Osteoblast (primary cell): ENCODE data around the gene DYSF. TPM values are rescaled to one million over a fixed set of nuclear protein-coding genes. Genes with fewer than 3 reads are reported as not detected.

ENCODE experiments used
- DNase-seq: peaks from one replicate; pipeline ENCODE4 v3.0.0; 2011; ENCODE audit warnings: low spot score, mixed read lengths; ENCODE audit not compliant: insufficient read length; ENCODE audit errors: missing footprints
- H2AFZ ChIP-seq: 2 replicates; pipeline ENCODE4 v1.6.0; 2011; ENCODE audit warnings: mild to moderate bottlenecking, low read length
- H3K27ac ChIP-seq: 2 replicates; pipeline ENCODE4 v1.5.1; 2011; ENCODE audit warnings: mild to moderate bottlenecking, low read depth, low read length, moderate library complexity
- H3K27me3 ChIP-seq: 2 replicates; pipeline ENCODE4 v1.6.0; 2012; ENCODE audit warnings: mild to moderate bottlenecking, control low read depth, inconsistent platforms, low read length, moderate library complexity; ENCODE audit not compliant: insufficient read depth
- H3K36me3 ChIP-seq: 2 replicates; pipeline ENCODE4 v1.5.1; 2011; ENCODE audit warnings: mild to moderate bottlenecking, low read length, control low read depth, moderate library complexity; ENCODE audit not compliant: insufficient read depth
- H3K4me1 ChIP-seq: 2 replicates; pipeline ENCODE4 v1.5.1; 2011; ENCODE audit warnings: mild to moderate bottlenecking, low read length, control low read depth, moderate library complexity; ENCODE audit not compliant: insufficient read depth
- H3K4me2 ChIP-seq: 2 replicates; pipeline ENCODE4 v1.6.0; 2011; ENCODE audit warnings: mild to moderate bottlenecking, low read length; ENCODE audit not compliant: insufficient read depth
- H3K4me3 ChIP-seq: fragments of 200-600 bp; sonication (generic); 3 replicates; pipeline ENCODE4 v1.5.1; 2012; ENCODE audit warnings: mild to moderate bottlenecking, low read length, inconsistent platforms; ENCODE audit not compliant: insufficient read depth
- H3K79me2 ChIP-seq: 2 replicates; pipeline ENCODE4 v1.6.0; 2012; ENCODE audit warnings: mild to moderate bottlenecking, low read length, control low read depth, inconsistent platforms; ENCODE audit not compliant: insufficient read depth
- H3K9me3 ChIP-seq: 2 replicates; pipeline ENCODE4 v1.5.1; 2011; ENCODE audit warnings: low read depth, low read length, control low read depth
- H4K20me1 ChIP-seq: 2 replicates; pipeline ENCODE4 v1.6.0; 2012; ENCODE audit warnings: mild to moderate bottlenecking, low read length, control low read depth; ENCODE audit not compliant: insufficient read depth
- CTCF ChIP-seq: IDR thresholded peaks from 2 replicates; pipeline ENCODE4 v1.5.1; 2011; ENCODE audit warnings: mild to moderate bottlenecking, low read depth, low read length, moderate library complexity; ENCODE audit errors: extremely low read depth
- total RNA-seq: library from RNA; depleted of rRNA; stranded (reverse); fragments of >200 nt; gene quantifications from 2 replicates; pipeline ENCODE4 v1.2.3, GENCODE V29; 2012

DYSF gene
- total RNA-seq, 1 donor: 4.3 TPM

GRCh38 chr2:71446505-71446904 lies 6.9 kb upstream of the DYSF start:
- no peak overlapping the region for H3K4me2 ChIP-seq

GRCh38 chr2:71449343-71449742 lies 4.0 kb upstream of the DYSF start:
- no peak overlapping the region for H3K27ac ChIP-seq

More at GRCh38 chr2:71446505-71446904, 6.9 kb upstream of the DYSF start:
- Histone ChIP-seq H3K27ac (no peak overlapping the region), H3K27me3 (no peaks in the 10 kb centered on the region), H3K9me3 (no peaks in the 10 kb centered on the region), H3K36me3 (no peaks in the 10 kb centered on the region), H3K4me3 (no peak overlapping the region), H2AFZ (no peak overlapping the region), H3K4me1 (no peaks in the 10 kb centered on the region), H4K20me1 (peaks cover 5% of the 10 kb centered on the region), H3K79me2 (no peaks in the 10 kb centered on the region)
- DNase-seq: no peak
- TF ChIP-seq CTCF: no peak

GRCh38 chr2:71451705-71452104 lies 1.7 kb upstream of the DYSF start:
- H2AFZ ChIP-seq: no peak overlapping the region
- DNase-seq: no peak
- no peaks in the 10 kb centered on the region for H3K79me2 ChIP-seq
- H4K20me1 ChIP-seq: no peaks in the 10 kb centered on the region
- H3K36me3 ChIP-seq: no peaks in the 10 kb centered on the region
- peaks cover 20% of the 10 kb centered on the region for H3K27me3 ChIP-seq
- no peak overlapping the region for H3K4me3 ChIP-seq
- TF ChIP-seq CTCF: no peak
- H3K4me1 ChIP-seq: peaks cover 11% of the 10 kb centered on the region
- no peaks in the 10 kb centered on the region for H3K9me3 ChIP-seq
- no peak overlapping the region for H3K27ac ChIP-seq
- H3K4me2 ChIP-seq: no peak overlapping the region

More at GRCh38 chr2:71449343-71449742, 4.0 kb upstream of the DYSF start:
- H4K20me1 ChIP-seq: no peaks in the 10 kb centered on the region
- H3K4me3 ChIP-seq: no peak overlapping the region
- no peaks in the 10 kb centered on the region for H3K9me3 ChIP-seq
- H2AFZ ChIP-seq: no peak overlapping the region
- no peaks in the 10 kb centered on the region for H3K79me2 ChIP-seq
- H3K36me3 ChIP-seq: no peaks in the 10 kb centered on the region
- peaks cover 17% of the 10 kb centered on the region for H3K27me3 ChIP-seq
- DNase-seq: no peak
- TF ChIP-seq CTCF: no peak
- peaks cover 6% of the 10 kb centered on the region for H3K4me1 ChIP-seq
- no peak overlapping the region for H3K4me2 ChIP-seq

- H3K36me3 ChIP-seq: no peaks in the 10 kb centered on the region
- H3K27ac ChIP-seq: no peak overlapping the region
- H3K4me2 ChIP-seq: no peak overlapping the region
- H3K9me3 ChIP-seq: no peaks in the 10 kb centered on the region
- H3K27me3 ChIP-seq: peaks cover 20% of the 10 kb centered on the region
- no peaks in the 10 kb centered on the region for H4K20me1 ChIP-seq
- no peak for DNase-seq
- peaks cover 11% of the 10 kb centered on the region for H3K4me1 ChIP-seq
- no peak overlapping the region for H2AFZ ChIP-seq
- TF ChIP-seq CTCF: peak; percentile 20
- no peak overlapping the region for H3K4me3 ChIP-seq
- no peaks in the 10 kb centered on the region for H3K79me2 ChIP-seq
Observed at GRCh38 chr2:71452565-71452964, 796 bp upstream of the DYSF start.
